Stimulated activated CD8-positive, alpha-beta memory T cell treated with anti-CD3 and anti-CD28 coated beads, Interleukin-12 subunit alpha, Interleukin-12 subunit beta, amount 100 ng/mL, for 4 hours (primary cell): ENCODE data around the gene NFATC1.

ENCODE experiments used
- DNase-seq: peaks from one replicate; pipeline ENCODE4 v3.0.0-alpha.2; 2020; ENCODE audit warnings: low read depth

Gene NFATC1

DNA sequence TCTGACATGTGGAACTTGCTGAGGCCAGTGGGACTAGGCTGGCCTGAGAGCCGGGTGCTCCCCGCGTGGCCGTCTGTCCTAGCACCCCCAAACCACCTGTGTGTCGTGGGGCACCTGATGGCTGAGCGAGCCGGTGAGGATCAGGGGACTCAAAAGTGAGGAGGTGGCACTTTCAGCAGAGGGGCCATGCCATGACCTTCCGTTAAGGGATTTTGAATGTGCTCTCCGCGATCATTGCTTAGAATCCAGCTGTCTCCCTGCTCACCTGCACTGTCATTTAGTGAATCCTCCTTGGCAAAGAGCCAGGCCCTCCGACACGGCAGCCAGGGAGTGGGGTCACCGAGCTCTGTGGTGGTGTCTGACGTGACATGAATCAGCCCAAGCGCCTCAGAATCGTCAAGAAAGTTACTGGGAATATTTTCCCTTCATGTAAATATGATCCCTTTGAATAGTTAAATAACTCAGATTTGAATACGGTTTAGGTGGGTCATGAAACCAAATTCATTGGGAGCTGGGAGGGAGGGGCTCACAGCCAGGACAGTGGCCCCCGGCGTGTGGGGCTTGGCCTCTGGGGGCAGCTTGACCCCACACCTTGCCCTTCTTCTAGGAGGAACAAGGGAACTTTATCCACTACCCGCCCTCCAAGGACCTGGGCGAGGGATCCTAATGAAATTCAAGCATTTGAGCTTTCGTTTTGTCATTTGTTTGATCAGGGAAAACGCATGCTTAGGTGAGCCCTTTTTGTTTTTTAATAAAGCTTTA lies 9.5 kb downstream of the NFATC1 start:
- no peak for DNase-seq

DNA sequence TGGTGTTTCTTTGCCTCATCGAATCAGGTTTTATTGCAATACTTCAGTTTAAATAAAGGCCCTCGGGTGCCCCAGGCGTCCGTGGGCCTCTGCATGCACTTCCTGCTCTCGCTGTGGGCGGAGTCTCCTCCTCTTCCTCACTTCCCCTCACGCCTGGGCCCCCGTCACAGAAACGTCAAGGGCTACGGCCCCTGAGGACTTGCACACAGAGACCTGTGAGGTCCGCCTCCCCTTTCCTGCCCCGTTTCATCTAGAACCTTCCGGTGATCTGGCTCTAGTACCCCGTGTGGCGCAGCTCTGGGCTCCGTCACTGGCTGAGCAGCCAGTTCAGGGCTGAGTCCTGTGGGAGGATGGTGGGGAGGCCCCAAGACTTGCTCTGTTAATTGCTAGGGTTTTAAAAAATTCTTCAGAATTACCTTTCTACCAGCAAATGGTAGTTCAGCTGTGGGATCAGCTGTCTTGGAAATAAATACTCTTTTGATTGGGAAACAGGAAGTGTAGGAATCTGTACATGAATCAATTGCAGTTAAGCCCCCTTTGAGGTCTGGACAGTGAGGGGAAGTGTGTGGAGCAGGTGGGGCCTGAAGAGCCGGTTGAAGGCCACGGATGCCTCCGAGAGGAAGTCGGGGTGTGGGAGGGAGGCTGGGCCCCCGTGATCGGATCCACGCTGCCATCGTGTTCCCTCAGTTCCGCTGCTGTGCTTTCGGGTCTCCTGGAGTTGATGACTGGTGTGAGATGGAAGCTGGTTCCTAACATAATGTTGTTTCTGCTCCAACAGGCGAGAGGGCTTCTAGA lies 10.2 kb downstream of the NFATC1 start:
- DNase-seq, result peak; percentile 68

DNA sequence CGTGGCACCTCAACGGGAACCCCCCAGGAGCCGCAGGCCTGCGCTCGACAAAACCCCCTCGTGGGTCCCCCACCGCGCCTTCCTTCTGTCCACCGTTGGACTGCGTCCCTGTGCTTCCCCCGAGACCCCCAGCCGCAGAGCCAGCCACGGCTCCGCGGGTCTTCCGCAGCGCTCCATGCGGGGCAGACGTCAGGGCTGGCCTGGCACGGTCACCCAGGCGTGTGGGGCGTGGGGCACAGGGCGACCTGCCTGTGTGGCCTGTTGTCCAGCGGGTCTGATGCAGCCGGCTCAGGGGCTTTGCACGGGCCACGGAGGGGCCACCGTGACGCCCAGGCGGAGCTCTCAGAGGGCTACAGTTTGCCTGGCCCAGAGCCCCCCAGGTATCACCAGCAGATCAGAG lies 11.0 kb downstream of the NFATC1 start:
- DNase-seq, result no peak

DNA sequence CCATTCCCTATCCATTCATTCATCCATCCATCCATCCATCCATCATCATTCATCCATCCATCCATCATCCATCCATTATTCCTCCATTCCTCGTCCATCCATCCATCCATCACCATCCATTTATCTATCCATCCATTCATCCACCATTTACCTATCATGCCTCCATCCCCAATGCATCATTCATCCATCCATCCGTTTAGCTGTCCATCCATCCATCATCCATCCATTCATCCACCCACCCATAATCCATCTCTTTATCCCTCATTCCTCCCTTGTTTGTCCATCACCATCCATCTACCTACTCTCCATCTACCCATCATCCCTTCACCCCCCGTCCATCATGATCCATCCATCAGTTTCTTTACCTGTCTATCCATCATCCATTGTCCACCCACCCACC lies 13.6 kb downstream of the NFATC1 start:
- DNase-seq, result no peak

GRCh38 chr18:79410171-79410641 lies 14.5 kb downstream of the NFATC1 start:
- no peak for DNase-seq

GRCh38 chr18:79410731-79411613 lies 15.2 kb downstream of the NFATC1 start:
- no peak for DNase-seq

DNA sequence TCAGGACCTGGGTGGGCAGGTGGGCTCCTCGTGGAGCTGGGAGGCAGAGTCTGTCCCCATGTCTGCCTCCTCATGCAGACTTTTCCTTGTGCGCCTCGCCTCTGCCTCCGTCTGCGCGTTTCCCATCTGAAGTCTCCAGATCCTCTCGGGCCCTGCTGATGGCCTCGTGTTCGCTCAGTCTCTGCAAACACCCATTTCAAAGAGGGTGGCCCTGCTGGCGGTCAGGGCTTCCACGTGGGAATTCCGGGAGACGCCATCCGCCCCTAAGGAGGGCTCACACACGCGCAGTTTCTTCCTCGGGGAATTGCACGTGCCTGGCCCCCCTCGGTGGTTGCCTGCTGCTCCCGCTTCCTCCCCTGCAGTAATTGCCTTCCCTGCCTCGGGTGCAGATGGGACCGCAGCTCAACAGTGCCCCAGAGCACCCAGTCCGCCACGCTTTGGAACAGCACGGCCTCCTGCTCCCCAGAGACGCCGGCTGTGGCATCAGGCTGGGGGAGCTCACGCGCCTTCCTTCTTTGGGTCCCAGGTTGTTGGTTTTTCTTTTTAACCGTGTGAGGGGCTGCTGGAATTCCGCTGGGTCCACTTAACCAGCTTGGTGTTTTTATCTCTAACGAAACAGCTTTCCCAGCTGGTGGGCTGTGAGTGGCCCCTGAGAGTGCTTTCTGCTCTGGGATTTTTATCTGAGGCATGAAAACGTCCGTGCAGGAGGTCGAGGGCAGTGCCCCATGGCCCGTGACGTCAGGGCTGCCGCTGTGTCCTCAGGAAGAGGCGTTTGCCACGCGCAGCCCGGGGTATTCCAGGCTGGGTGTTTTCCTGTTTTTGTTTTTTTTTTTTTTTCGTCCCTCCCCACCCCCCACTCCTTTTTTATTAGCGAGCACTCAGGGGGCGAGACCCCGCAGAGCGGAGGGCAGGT lies 16.1 kb downstream of the NFATC1 start:
- DNase-seq, result no peak

DNA sequence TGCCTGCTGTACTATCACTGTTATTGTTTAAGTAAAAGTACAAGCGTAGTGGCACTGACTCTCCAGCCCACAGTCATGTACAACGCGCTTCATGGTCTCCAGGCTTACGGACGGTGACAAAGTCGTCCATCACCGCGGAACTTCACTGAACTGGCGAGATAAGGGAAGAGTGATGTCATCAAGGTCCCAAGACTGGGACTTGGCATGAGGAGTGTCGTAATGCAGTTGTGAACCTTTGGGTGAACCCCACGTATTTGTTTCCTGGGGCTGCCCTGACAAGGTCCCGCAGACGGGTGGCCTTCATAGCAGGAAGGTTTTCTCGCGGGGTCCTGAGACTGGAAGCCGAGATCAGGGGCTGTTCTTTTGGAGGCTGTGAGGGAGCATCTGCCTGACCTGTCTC lies 17.3 kb downstream of the NFATC1 start:
- no peak for DNase-seq

GRCh38 chr18:79413426-79413825 lies 17.7 kb downstream of the NFATC1 start:
- no peak for DNase-seq

DNA sequence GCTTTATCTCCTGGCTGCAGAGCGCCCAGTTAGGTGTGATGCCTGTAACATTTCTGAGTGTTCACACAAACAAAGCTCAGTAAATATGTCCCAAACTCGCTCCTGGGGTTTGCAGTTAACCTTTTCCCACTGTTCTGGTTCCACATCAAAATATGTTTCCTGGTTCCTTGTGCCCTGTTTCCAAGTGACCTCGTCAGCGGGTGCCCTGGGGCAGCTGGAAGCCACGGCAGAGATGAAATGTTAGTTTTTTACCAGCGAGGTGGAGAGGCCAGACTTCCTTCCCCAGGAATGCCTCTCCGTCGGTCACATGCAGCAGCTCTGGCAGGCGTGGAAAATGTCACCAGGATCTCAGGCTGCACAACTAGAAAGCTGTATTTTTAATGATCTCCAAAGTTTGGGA lies 18.2 kb downstream of the NFATC1 start:
- DNase-seq, result no peak

DNA sequence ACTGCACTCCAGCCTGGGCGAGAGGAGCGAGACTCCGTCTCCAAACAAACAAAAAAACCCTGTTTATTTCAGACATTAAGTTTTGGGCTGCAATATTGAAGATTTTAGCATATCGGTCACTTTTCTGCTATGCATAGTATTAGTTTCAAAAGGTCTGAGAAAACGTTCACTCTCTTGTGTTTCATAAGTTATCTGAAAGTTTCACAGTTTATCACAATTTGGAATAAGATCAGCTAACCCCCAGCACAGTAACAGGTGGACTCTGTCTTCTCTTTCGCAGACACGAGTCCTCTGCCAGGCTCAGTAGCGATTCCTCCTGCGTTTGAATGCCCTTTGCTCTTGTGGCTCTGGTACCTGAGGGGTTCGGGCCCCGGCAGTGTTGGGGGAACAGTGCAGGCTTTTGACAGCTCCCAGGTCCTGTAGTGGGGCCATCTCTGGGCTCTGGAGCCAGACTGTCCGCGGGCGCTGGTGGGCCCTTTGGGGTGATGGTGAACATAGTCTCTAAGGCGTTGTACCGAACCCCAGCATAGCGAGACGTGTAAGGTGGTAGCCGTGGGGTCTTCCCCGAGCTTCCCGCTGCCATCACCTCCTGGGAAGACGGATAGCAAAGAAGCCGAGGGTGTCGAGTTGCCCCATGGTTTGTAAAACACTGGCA lies 20.4 kb downstream of the NFATC1 start:
- no peak for DNase-seq

DNA sequence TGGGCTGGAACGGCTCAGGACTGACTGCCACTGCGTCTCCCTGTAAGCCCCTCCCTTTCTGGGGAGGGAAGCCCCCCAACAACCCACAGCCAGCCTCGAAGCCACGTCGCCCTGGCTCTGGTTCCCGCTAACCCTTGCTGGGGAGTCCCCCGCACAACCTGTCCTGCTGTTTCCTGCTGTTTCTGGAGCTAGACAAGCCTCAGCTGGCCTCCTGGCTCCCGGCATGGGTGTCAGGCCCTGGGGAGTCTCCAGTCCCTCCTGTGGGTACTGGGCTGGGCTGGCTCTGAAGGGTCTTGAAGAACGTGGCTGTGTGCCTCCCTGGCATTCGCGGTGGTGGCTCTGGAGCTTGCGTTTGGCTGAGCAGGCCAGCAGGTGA lies 20.9 kb downstream of the NFATC1 start:
- DNase-seq, result no peak

- DNase-seq, result no peak
Observed at GRCh38 chr18:79418236-79418635, 22.5 kb downstream of the NFATC1 start.

GRCh38 chr18:79418642-79419041 lies 22.9 kb downstream of the NFATC1 start:
- DNase-seq, result no peak

DNA sequence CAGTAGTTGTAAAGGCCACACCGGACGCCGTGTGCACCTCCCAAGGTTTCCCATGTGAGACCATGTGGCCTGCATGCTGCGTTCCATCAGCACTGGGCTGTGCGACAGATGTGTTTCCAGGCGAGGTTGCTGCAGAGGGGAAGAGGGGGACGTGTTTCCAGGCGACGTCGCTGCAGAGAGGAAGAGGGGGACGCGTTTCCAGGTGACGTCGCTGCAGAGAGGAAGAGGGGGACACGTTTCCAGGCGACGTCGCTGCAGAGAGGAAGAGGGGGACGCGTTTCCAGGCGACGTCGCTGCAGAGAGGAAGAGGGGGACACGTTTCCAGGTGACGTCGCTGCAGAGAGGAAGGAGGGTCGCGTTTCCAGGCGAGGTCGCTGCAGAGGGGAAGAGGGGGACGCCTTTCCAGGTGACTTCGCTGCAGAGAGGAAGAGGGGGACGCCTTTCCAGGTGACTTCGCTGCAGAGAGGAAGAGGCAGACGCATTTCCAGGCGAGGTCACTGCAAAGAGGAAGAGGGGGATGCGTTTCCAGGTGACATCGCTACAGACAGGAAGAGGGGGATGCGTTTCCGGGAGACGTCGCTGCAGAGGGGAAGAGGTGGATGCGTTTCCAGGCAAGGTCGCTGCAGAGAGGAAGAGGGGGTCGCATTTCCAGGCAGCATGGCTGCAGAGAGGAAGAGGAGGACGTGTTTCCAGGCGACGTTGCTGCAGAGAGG lies 24.5 kb downstream of the NFATC1 start:
- DNase-seq, result no peak

DNA sequence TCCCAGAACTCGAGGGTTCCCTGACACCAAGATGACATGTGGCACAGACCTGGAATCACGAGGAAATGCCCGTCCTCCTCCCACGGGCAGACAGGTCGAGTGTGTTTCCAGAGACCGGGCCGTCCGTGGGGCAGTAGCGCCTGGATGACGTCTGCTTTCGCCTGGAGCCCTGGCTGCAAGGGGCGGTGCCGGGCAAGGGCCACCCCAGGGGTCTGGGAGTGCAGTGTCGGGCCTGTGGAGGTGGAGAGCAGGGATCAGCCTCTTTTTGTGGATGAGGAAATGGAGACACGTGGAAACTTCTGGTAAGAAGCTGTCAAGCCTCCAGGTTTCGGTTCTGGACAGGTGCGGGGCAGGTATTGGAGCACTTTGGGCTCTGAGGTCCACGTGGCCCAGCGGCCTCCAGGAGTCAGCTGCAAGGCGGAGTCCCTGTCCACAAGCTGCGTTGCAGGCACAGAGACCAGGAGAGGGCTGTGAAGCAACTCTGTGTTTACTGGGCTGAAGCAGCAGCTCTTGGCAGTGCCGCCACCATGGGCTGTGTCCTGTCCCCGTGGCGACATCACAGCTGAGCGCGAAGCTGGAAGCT lies 25.6 kb downstream of the NFATC1 start:
- DNase-seq, result no peak

DNA sequence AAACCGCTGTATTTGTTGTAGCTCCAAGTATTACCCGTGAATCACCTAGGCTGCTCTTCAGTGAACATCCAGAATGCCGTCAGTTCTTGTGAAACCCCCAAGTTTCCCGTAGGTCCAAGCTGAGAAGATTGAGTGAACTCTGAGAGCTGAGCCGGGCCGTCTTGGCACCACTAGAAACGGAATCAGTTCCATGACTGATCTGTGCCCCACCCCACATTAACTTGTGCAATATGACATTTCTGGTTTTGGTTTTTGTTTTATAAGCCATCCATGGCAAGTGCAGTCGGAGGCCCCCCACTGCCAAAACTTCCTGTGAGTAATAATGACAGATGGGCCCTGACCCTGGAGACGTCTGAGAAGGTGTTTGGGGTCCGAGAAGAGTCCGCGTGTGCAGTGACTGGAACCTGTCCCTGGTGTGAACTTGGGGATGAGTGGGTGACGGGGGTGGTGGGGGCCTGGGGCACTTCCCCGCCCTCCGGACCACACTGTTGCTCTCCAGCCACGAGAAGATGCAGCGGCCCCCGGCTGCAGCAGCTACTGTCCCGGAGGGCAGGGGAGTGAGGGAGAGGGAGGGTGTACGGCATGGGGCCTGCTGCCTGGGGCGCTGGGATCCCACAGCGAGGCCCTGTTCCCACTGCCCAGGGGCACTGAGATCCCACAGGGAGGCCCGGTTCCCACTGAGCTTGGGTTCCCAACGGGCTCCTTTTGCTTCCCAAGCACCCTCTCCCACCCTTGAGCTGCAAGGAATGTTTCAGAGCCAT lies 26.5 kb downstream of the NFATC1 start:
- DNase-seq, result no peak

- DNase-seq, result no peak
Observed at GRCh38 chr18:79422783-79423165, 27.0 kb downstream of the NFATC1 start.
